Panc1 (cell line): ENCODE results near the gene PRKAG2.

Experiments
- POLR2AphosphoS5 ChIP-seq: IDR thresholded peaks from 2 replicates; pipeline ENCODE4 v1.6.1; 2012; ENCODE audit warnings: mild to moderate bottlenecking, low read depth, low read length, moderate library complexity
- REST ChIP-seq, 2 experiments: IDR thresholded peaks; 2 replicates each; pipeline ENCODE4 v1.6.1; 2011 to 2012; ENCODE audit warnings: low read depth in 2 of 2, control low read depth in 1 of 2, low read length in 1 of 2, mild to moderate bottlenecking in 1 of 2, moderate library complexity in 1 of 2; ENCODE audit not compliant: insufficient read depth in 1 of 2
- TF ChIP-seq, protein P1 (sequence below): fragments of 450-650 bp; IDR thresholded peaks from 2 replicates; pipeline ENCODE4 v1.5.1; 2017; ENCODE audit warnings: mild to moderate bottlenecking

DNA sequence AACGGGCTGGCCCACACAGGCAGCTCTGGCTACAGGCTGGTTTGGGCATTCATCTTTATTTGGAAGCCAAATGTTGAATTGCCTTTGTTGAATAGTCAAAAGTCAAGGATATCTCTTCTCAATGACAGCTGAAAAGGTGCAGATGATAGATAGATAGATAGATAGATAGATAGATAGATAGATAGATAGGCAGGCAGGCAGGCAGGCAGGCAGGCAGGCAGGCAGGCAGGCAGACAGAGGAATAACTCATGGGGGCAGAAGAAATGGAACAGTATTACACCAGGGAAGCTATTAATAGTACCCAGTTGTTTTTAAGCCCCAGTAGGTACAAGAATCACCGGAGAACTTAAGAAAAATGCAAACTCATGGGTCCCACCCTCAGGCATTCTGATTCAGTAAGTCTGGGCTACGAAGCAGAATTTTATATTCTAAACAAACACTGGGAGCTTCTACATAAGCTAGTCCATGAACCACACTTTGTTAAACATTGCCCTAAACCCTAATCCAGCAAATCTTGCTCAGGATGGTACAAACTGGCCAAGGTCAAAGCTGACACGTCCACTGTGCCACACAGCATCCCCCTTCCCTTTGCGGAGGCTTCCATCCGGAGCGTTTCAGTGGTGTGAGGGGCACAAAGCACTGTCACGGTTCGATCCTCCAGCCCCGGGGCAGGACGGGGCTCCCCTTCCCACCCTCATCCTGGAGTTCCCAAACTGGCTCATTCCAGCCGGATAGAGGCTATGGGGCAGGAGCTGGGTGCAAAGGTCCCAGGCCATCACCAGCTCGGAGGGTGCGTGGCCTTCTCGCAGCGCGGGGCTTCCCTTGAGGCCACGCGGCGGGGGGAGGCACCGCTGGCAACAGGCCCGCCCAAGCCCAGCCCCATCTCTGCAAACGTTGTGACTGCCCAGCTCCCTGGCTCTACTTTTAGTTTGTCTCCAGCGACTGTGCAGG lies 6.7 kb downstream of the PRKAG2 start:
- TF ChIP-seq, protein P1, sequence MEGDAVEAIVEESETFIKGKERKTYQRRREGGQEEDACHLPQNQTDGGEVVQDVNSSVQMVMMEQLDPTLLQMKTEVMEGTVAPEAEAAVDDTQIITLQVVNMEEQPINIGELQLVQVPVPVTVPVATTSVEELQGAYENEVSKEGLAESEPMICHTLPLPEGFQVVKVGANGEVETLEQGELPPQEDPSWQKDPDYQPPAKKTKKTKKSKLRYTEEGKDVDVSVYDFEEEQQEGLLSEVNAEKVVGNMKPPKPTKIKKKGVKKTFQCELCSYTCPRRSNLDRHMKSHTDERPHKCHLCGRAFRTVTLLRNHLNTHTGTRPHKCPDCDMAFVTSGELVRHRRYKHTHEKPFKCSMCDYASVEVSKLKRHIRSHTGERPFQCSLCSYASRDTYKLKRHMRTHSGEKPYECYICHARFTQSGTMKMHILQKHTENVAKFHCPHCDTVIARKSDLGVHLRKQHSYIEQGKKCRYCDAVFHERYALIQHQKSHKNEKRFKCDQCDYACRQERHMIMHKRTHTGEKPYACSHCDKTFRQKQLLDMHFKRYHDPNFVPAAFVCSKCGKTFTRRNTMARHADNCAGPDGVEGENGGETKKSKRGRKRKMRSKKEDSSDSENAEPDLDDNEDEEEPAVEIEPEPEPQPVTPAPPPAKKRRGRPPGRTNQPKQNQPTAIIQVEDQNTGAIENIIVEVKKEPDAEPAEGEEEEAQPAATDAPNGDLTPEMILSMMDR = no peak
- TF ChIP-seq POLR2AphosphoS5 (no peak), REST (IDR thresholded peaks at IDR 0.05; ENCODE audit: insufficient read depth in 1 of 2, low read depth in 2 of 2, low read length in 1 of 2) (no peak)
